SIG-M5 treated with dmso at 0.1 percent for 504 hours (cell line): ENCODE measurements around the gene HDAC4.
"Not testable (repeated sequence)": the region's sequence is repeated elsewhere in the genome, so short reads cannot be mapped to it uniquely, and the experiment has no call there.

Experiments
- DNase-seq: peaks from one replicate; lab custom pipeline; 2025; ENCODE audit not compliant: unreplicated experiment; lab: John Stamatoyannopoulos, UW

HDAC4 gene

DNA sequence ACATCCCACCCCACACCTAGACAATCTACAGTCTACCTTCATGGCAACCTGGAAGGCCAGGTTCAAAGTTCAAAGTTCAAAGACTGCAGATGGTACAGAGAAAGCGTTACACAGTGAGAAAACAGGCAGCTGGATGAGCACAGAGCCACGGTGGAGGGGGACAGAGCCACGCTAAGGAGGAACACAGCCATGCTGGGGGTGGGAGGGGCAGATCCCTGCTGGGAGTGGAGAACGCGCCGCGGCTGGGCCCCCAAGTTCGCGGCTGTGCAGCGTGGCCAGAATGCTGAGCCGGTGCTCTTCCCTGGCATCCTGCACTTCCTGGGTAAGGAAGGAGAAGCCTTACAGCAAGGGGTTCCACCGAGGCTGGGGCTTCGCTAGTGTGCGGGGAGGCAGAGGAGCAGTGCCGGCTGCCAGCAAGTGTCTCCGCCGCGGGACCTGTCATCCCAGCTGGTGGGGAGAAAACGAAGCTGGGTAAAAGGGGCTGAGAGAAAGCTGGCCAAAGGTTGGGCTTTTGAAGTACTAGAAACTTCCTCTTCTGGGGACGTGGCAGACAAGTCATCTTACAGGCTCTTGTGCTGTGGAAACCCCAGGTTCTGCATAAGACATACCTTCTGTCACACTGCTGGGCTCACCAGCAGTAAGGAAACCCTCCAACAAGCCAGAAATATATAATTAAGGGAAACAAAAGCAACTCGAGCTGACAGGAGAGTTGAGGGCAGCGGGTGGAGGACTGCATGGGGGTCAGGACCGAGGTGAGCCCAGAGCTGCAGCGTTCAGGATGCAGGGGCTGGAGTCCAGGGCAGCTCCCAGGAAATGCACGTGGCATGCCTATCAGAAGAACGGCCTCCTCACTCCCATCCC lies 115.5 kb downstream of the HDAC4 start:
- peak; percentile 92 for DNase-seq

GRCh38 chr2:239283961-239284795 lies 116.6 kb downstream of the HDAC4 start:
- no peak for DNase-seq

- DNase-seq = no peak
Observed at GRCh38 chr2:239283288-239283945, 117.4 kb downstream of the HDAC4 start.

DNA sequence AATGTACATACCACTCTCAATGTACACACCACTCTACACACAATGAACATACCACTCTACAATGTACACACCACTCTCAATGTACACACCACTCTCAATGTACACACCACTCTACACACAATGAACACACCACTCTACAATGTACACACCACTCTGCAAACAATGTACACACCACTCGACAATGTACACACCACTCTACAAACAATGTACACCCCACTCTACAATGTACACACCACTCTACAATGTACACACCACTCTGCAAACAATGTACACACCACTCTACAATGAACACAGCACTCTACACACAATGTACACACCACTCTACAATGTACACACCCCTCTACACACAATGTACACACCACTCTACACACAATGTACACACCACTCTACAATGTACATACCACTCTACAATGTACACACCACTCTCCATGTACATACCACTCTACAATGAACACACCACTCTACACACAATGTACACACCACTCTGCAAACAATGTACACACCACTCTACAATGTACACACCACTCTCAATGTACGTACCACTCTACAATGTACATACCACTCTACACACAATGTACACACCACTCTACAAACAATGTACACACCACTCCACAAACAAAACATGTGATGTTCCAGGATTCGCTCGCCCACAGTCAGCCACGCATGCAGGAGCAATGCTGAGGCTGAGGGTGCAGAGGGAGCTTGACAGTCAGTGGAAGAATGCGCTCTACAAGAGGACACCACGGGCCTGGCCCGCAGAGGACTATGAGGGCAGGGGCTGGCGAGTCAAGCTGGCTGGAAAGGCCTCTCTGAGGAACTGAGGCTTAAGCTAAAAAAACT lies 118.2 kb downstream of the HDAC4 start:
- no peak for DNase-seq

DNA sequence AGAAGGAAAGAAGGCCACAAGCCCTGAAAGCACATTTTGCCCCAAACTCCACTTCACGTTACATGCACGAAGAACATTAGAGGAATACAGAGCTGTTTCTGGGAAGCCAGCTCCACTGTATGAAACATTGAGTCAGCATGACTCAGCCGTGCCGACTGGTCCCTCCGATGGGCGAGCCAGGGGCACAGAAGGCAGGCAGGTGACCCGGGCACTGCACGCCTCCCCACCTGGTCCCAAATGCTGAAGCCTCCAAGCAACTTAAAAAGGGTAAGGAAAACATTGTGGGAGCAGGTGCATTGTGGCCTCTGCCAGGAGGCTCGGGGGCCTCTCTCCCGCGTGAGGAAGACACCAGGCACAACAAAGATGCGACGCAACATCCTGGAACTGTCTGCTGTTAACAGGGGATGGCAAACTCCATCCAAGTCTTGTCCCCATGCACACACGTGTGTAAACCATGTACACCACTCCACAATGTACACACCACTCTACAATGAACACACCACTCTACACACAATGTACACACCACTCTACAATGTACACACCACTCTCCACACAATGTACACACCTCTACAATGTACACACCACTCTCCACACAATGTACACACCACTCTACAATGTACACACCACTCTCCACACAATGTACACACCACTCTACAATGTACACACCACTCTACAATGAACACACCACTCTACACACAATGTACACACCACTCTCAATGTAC lies 120.4 kb downstream of the HDAC4 start:
- DNase-seq = not testable (repeated sequence)

GRCh38 chr2:239279508-239280295 lies 121.1 kb downstream of the HDAC4 start:
- DNase-seq = no peak

- DNase-seq = no peak
Observed at GRCh38 chr2:239278941-239279365, 121.9 kb downstream of the HDAC4 start.

- DNase-seq = no peak
Observed at GRCh38 chr2:239278361-239278760, 122.5 kb downstream of the HDAC4 start.

GRCh38 chr2:239277401-239278085 lies 123.3 kb downstream of the HDAC4 start:
- DNase-seq = no peak

GRCh38 chr2:239276851-239277250 lies 124.0 kb downstream of the HDAC4 start:
- no peak for DNase-seq

DNA sequence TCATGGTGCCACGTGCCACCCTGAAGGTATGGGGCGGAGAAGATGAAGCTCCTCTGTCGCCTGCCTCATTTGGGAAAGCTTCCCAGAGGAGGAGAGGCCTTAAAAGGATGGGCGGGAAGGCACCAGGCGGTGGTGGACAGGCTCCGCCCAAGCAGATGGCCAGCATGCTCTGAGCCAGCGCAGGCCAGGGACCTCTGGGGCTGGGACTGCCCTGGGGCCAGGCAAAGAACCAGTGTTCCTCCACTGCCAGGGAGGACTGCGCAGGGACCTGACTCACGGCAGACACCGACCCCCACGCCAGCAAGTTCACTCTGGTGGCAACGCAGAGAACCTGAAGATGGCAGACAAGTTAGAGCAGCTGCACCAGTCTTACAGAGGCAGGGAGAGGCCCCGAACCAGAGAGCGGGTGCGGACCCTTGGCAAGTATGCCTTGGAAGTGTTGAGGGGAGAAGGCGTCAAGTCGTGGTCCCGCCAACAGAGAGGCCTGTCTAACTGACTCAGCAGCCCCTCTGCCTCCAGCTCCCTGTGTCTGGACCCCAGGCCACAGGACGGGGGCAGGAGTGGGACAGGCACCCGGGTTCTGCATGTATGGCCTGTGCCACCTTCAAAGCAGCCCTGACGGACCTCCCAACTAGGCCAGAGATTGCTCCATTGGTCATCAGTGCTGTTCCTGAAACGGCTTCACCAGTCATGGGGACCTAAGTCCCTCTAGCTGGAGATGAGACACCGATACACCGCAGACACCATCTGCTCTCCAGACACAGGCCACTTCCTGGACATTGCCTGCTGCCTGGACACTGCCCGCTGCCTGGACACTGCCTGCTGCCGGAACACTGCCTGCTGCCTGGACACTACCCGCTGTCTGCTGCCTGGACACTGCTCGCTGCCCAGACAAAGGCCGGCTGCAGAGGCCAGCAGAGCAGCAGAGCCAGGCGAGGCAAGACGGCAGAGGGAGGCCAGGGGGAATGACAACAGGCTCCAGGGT lies 124.7 kb downstream of the HDAC4 start:
- no peak for DNase-seq

- peak; percentile 94 for DNase-seq
Observed at GRCh38 chr2:239275044-239275685, 125.7 kb downstream of the HDAC4 start.

GRCh38 chr2:239274391-239275043 lies 126.3 kb downstream of the HDAC4 start:
- peak; percentile 32 for DNase-seq

GRCh38 chr2:239273280-239274234 lies 127.3 kb downstream of the HDAC4 start:
- DNase-seq = no peak

DNA sequence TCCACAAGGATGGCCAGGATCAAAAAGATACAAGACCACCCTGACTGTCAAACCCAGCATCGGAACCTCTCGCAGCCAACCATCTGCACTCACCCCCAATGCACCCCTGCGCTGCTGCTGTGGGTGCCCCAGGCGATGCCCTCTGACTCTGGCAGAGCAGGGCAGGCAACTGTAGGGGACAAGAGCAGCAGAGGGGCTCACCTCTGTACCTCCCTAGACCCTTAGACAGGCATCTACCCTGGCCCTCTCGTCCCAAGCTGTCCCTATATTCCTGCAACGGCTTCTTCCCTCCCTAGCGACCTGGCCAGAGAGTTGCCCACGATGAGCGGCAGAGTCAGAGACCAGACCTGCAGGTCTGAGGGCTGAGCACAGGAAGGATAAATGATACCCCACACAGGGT lies 128.2 kb downstream of the HDAC4 start:
- DNase-seq = no peak
